ENCODE measurements around the gene WFS1. TPM values are rescaled to one million over a fixed set of nuclear protein-coding genes. Genes with fewer than 3 reads are reported as not detected.

WFS1 gene
- total RNA-seq, 6 donors from 2014 or later, result 88.8 to 180 (median 105) TPM

DNA sequence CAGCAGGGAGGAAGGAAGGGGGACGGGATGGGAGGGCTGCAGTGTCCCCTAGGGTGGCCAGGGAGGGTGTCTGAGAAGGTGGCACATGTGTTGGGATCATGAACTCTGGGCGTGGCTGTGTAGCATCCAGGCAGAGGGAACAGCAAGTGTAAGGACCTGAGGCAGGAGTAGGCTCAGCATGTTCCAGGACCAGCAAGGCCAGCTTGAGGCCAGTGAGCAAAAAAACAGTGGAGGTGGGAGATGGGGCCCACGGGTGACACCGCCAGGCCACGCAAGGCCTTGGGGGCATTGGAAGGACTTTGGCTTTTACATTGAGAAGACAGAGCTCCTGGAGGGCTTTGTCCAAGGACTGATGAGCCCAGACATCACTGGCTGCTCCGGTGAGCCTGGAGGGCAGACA is 16.5 kb upstream of the WFS1 start:
- Histone ChIP-seq H3K4me1 (peaks cover 0 to 7% (median 0%) of the 10 kb centered on the region in 4 donors), H3K9me3 (no peaks in the 10 kb centered on the region), H3K4me3 (no peak overlapping the region), H3K27ac (no peak overlapping the region), H3K36me3 (no peaks in the 10 kb centered on the region), H3K27me3 (no peaks in the 10 kb centered on the region)
- 91 to 93% methylated on average over 4 to 6 of the region's 6 CpGs for WGBS, 2 donors
- ATAC-seq (ENCODE audit: low FRiP score in 2 of 2), result no peak
- no peak for DNase-seq
- TF ChIP-seq EP300 (IDR thresholded peaks at IDR 0.05) (no peak), POLR2A (IDR thresholded peaks at IDR 0.05) (no peak), POLR2AphosphoS5 (IDR thresholded peaks at IDR 0.05) (no peak)
- TF ChIP-seq, protein P1, sequence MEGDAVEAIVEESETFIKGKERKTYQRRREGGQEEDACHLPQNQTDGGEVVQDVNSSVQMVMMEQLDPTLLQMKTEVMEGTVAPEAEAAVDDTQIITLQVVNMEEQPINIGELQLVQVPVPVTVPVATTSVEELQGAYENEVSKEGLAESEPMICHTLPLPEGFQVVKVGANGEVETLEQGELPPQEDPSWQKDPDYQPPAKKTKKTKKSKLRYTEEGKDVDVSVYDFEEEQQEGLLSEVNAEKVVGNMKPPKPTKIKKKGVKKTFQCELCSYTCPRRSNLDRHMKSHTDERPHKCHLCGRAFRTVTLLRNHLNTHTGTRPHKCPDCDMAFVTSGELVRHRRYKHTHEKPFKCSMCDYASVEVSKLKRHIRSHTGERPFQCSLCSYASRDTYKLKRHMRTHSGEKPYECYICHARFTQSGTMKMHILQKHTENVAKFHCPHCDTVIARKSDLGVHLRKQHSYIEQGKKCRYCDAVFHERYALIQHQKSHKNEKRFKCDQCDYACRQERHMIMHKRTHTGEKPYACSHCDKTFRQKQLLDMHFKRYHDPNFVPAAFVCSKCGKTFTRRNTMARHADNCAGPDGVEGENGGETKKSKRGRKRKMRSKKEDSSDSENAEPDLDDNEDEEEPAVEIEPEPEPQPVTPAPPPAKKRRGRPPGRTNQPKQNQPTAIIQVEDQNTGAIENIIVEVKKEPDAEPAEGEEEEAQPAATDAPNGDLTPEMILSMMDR (IDR thresholded peaks at IDR 0.05), result no peak

DNA sequence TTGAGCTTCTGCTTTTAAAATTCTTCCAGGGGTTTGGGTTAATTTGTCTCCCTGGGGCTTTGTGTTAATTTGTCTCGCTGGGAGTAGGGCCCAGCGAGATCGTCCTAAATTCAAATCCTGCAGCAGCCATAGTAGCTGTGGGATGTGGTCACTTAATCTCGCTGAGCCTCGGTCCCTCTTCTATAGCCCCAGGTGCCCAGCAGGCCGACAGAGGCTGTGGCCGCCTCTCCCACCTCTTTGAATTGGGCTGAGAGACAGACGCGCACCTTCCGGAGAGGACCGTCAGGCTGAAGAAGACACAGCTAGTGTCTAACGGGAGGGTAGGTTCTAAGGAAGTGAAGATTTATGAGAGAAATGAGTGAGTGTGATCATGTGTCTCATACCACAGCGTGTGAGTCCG is 15.7 kb upstream of the WFS1 start:
- Histone ChIP-seq H3K4me1 (peaks cover 0 to 7% (median 0%) of the 10 kb centered on the region in 4 donors), H3K9me3 (no peaks in the 10 kb centered on the region), H3K4me3 (no peak overlapping the region), H3K27ac (no peak overlapping the region), H3K27me3 (no peaks in the 10 kb centered on the region), H3K36me3 (no peaks in the 10 kb centered on the region)
- TF ChIP-seq POLR2A (IDR thresholded peaks at IDR 0.05) (no peak), EP300 (IDR thresholded peaks at IDR 0.05) (no peak), POLR2AphosphoS5 (IDR thresholded peaks at IDR 0.05) (no peak)
- TF ChIP-seq, protein P1 (IDR thresholded peaks at IDR 0.05), result no peak
- ATAC-seq (ENCODE audit: low FRiP score in 2 of 2) (no peak), DNase-seq (no peak)
- 87 to 89% methylated on average over 14 of the region's 14 CpGs for WGBS, 2 donors

GRCh38 chr4:6256141-6256540 is 13.5 kb upstream of the WFS1 start:
- no peaks in the 10 kb centered on the region for H3K27me3 ChIP-seq
- no peak overlapping the region for H3K27ac ChIP-seq
- no peaks in the 10 kb centered on the region for H3K9me3 ChIP-seq
- 80 to 81% methylated on average over 5 to 9 of the region's 9 CpGs for WGBS, 2 donors
- no peak for TF ChIP-seq POLR2A (IDR thresholded peaks at IDR 0.05)
- TF ChIP-seq, protein P1 (IDR thresholded peaks at IDR 0.05), result no peak
- no peak for TF ChIP-seq POLR2AphosphoS5 (IDR thresholded peaks at IDR 0.05)
- TF ChIP-seq EP300 (IDR thresholded peaks at IDR 0.05), result no peak
- H3K4me1 ChIP-seq, result peaks cover 0 to 7% (median 0%) of the 10 kb centered on the region in 4 donors
- DNase-seq, result no peak
- H3K36me3 ChIP-seq, result no peaks in the 10 kb centered on the region
- ATAC-seq (ENCODE audit: low FRiP score in 2 of 2), result no peak
- H3K4me3 ChIP-seq, result no peak overlapping the region

- H3K27ac ChIP-seq, result peak overlapping the region in 2 of 4 donors; percentile 26 to 28
- H3K9me3 ChIP-seq, result no peaks in the 10 kb centered on the region
- WGBS, 2 donors, result 29 to 34% methylated on average over 18 of the region's 18 CpGs
- no peaks in the 10 kb centered on the region for H3K27me3 ChIP-seq
- DNase-seq (no peak), ATAC-seq (ENCODE audit: low FRiP score in 2 of 2) (peak in 1 of 2 donors; percentile 64)
- TF ChIP-seq POLR2A (IDR thresholded peaks at IDR 0.05), result no peak
- TF ChIP-seq, protein P1 (IDR thresholded peaks at IDR 0.05), result no peak
- no peak for TF ChIP-seq POLR2AphosphoS5 (IDR thresholded peaks at IDR 0.05)
- no peak for TF ChIP-seq EP300 (IDR thresholded peaks at IDR 0.05)
- H3K4me1 ChIP-seq, result peaks cover 0 to 7% (median 0%) of the 10 kb centered on the region in 4 donors
- H3K4me3 ChIP-seq, result no peak overlapping the region
- H3K36me3 ChIP-seq, result no peaks in the 10 kb centered on the region
Observed at GRCh38 chr4:6257247-6258025, 12.2 kb upstream of the WFS1 start.

GRCh38 chr4:6258026-6258360 is 11.7 kb upstream of the WFS1 start:
- Histone ChIP-seq H3K9me3 (no peaks in the 10 kb centered on the region), H3K36me3 (no peaks in the 10 kb centered on the region), H3K4me1 (peaks cover 0 to 7% (median 0%) of the 10 kb centered on the region in 4 donors), H3K27ac (no peak overlapping the region), H3K27me3 (no peaks in the 10 kb centered on the region), H3K4me3 (no peak overlapping the region)
- DNase-seq (no peak), ATAC-seq (ENCODE audit: low FRiP score in 2 of 2) (no peak)
- TF ChIP-seq, protein P1 (IDR thresholded peaks at IDR 0.05), result no peak
- WGBS, 2 donors, result 74 to 76% methylated on average over 5 of the region's 5 CpGs

All from upper lobe of left lung (tissue), 6 donors.